CD4-positive, alpha-beta T cell (primary cell): Measurements from ENCODE around the gene CALN1. TPM values are rescaled to one million over a fixed set of nuclear protein-coding genes. Genes with fewer than 3 reads are reported as not detected.
"Not testable (repeated sequence)": the region's sequence is repeated elsewhere in the genome, so short reads cannot be mapped to it uniquely, and the experiment has no call there.

Experiments used
- ATAC-seq: fragments of 200-7000 bp; cut with Tn5 transposase; one replicate; pipeline ENCODE4 v1.10.0; 2022; ENCODE audit warnings: mild to moderate bottlenecking; ENCODE audit not compliant: poor library complexity
- CTCF ChIA-PET: fragments of 350-600 bp; sonication (Branson Sonifier 250); formaldehyde crosslinking; loops from one replicate; lab custom pipeline; 2021; ENCODE audit warnings: antibody characterized with exemption, inconsistent platforms; lab: Charles Lee
- POLR2A ChIA-PET: fragments of 350-600 bp; sonication (Branson Sonifier 250); formaldehyde crosslinking; loops from one replicate; lab custom pipeline; 2021; ENCODE audit warnings: antibody characterized with exemption, inconsistent platforms; lab: Charles Lee
- DNase-seq, 14 experiments: peaks; one replicate each; pipeline ENCODE4 v3.0.0-alpha.2; 2013 to 2020; ENCODE audit warnings: mixed read lengths in 2 of 14
- H3K27ac ChIP-seq, 2 donors: one replicate each; pipeline versions ENCODE4 v1.5.1 to v1.7.0; 2013; ENCODE audit warnings: low read length in 2 of 2, low read depth in 1 of 2, mild to moderate bottlenecking in 1 of 2
- H3K27me3 ChIP-seq, 2 experiments: 1 replicate in 1 of 2; 2 replicates in 1 of 2; pipeline versions ENCODE4 v1.6.1 to v1.7.0; 2013; ENCODE audit warnings: low read length in 2 of 2, control low read depth in 1 of 2, mild to moderate bottlenecking in 1 of 2, moderate library complexity in 1 of 2; ENCODE audit not compliant: insufficient read depth in 2 of 2, control insufficient read depth in 1 of 2
- H3K36me3 ChIP-seq: one replicate; pipeline ENCODE4 v1.6.1; 2013; ENCODE audit warnings: low read length, control low read depth; ENCODE audit not compliant: insufficient read depth
- H3K4me1 ChIP-seq: one replicate; pipeline ENCODE4 v1.6.1; 2013; ENCODE audit warnings: low read length, control low read depth; ENCODE audit not compliant: insufficient read depth
- H3K4me3 ChIP-seq: one replicate; pipeline ENCODE4 v1.5.1; 2013; ENCODE audit warnings: mild to moderate bottlenecking, low read length, moderate library complexity
- H3K9me3 ChIP-seq, 2 experiments: 1 replicate in 1 of 2; 2 replicates in 1 of 2; pipeline versions ENCODE4 v1.6.1 to v1.7.0; 2013; ENCODE audit warnings: low read length in 2 of 2, mild to moderate bottlenecking in 2 of 2, control low read depth in 1 of 2, moderate library complexity in 1 of 2; ENCODE audit not compliant: control insufficient read depth in 1 of 2, insufficient read depth in 1 of 2
- H3K27ac Mint-ChIP-seq: one replicate; pipeline ENCODE4 v1.8.0; 2020; ENCODE audit warnings: mixed read lengths
- H3K27me3 Mint-ChIP-seq: one replicate; pipeline ENCODE4 v1.8.0; 2021; ENCODE audit warnings: mixed read lengths
- H3K36me3 Mint-ChIP-seq: one replicate; pipeline ENCODE4 v1.8.0; 2021; ENCODE audit warnings: low read depth, mixed read lengths
- H3K4me1 Mint-ChIP-seq: one replicate; pipeline ENCODE4 v1.8.0; 2021; ENCODE audit warnings: low read depth, mixed read lengths
- H3K4me3 Mint-ChIP-seq: one replicate; pipeline ENCODE4 v1.8.0; 2020; ENCODE audit warnings: mild to moderate bottlenecking, mixed read lengths
- H3K9me3 Mint-ChIP-seq: one replicate; pipeline ENCODE4 v1.8.0; 2020; ENCODE audit warnings: mixed read lengths
- CTCF ChIP-seq: fragments of 200-600 bp; IDR thresholded peaks from one replicate; pipeline ENCODE4 v1.8.0; 2022; ENCODE audit warnings: antibody characterized with exemption, mild to moderate bottlenecking
- intact Hi-C, 2 experiments: fragments of 100-400 bp; cut with DNase I in 1 of 2; cut with micrococcal nuclease in 1 of 2; formaldehyde crosslinking; loops; one replicate each; pipeline versions ENCODE4 v1.15.1 to v1.9.0; 2023 to 2025; cut with DNase I, micrococcal nuclease
- total RNA-seq, 174 experiments: library from RNA in 2 of 174; stranded (reverse) in 2 of 174; gene quantifications; one replicate each; pipeline ENCODE4 v1.2.3 and lab custom pipeline; 2021 to 2026

The CALN1 gene
- total RNA-seq, 2 experiments from 2014 or later, result 0.06 TPM; not detected in 1

GRCh38 chr7:71935674-71936073 is 476.5 kb downstream of the CALN1 start:
- no peak overlapping the region for H3K27ac Mint-ChIP-seq
- no peak for DNase-seq
- Histone ChIP-seq H3K36me3 (no peaks in the 10 kb centered on the region), H3K4me3 (no peak overlapping the region), H3K9me3 (peaks cover 0 to 9% of the 10 kb centered on the region in 2 experiments), H3K4me1 (no peaks in the 10 kb centered on the region), H3K27ac (no peak overlapping the region), H3K27me3 (no peaks in the 10 kb centered on the region)
- no peaks in the 10 kb centered on the region for H3K4me1 Mint-ChIP-seq
- ChIA-PET CTCF (no interaction called here), POLR2A (no interaction called here)
- H3K4me3 Mint-ChIP-seq, result no peak overlapping the region
- no peak for ATAC-seq
- H3K36me3 Mint-ChIP-seq, result no peaks in the 10 kb centered on the region
- TF ChIP-seq CTCF, result no peak
- intact Hi-C loops, result no loop called here
- H3K9me3 Mint-ChIP-seq, result peaks cover 15% of the 10 kb centered on the region
- no peaks in the 10 kb centered on the region for H3K27me3 Mint-ChIP-seq

- no peak for ATAC-seq
Measured at GRCh38 chr7:71933426-71933825, 478.7 kb downstream of the CALN1 start.

GRCh38 chr7:71925663-71926062 is 486.5 kb downstream of the CALN1 start:
- H3K27me3 Mint-ChIP-seq, result no peaks in the 10 kb centered on the region
- POLR2A ChIA-PET, result no interaction called here
- TF ChIP-seq CTCF, result no peak
- intact Hi-C loops, result no loop called here
- peaks cover 3% of the 10 kb centered on the region for H3K9me3 Mint-ChIP-seq
- no peak overlapping the region for H3K27ac Mint-ChIP-seq
- no peaks in the 10 kb centered on the region for H3K36me3 Mint-ChIP-seq
- ATAC-seq, result no peak
- Histone ChIP-seq H3K27ac (no peak overlapping the region), H3K27me3 (no peaks in the 10 kb centered on the region), H3K9me3 (peaks cover 15 to 28% of the 10 kb centered on the region in 2 experiments), H3K4me3 (no peak overlapping the region), H3K36me3 (no peaks in the 10 kb centered on the region), H3K4me1 (no peaks in the 10 kb centered on the region)
- H3K4me1 Mint-ChIP-seq, result no peaks in the 10 kb centered on the region
- CTCF ChIA-PET, result no interaction called here
- no peak for DNase-seq
- H3K4me3 Mint-ChIP-seq, result no peak overlapping the region

More at GRCh38 chr7:71933426-71933825, 478.7 kb downstream of the CALN1 start:
- POLR2A ChIA-PET, result no interaction called here
- no peak for DNase-seq
- H3K36me3 Mint-ChIP-seq, result no peaks in the 10 kb centered on the region
- intact Hi-C loops, result no loop called here
- Histone ChIP-seq H3K36me3 (no peaks in the 10 kb centered on the region), H3K4me1 (no peaks in the 10 kb centered on the region), H3K4me3 (no peak overlapping the region), H3K27me3 (no peaks in the 10 kb centered on the region), H3K9me3 (peaks cover under 1 to 11% of the 10 kb centered on the region in 2 experiments), H3K27ac (no peak overlapping the region)
- H3K27ac Mint-ChIP-seq, result no peak overlapping the region
- no peak overlapping the region for H3K4me3 Mint-ChIP-seq
- TF ChIP-seq CTCF, result no peak
- peaks cover 15% of the 10 kb centered on the region for H3K9me3 Mint-ChIP-seq
- CTCF ChIA-PET, result no interaction called here
- H3K4me1 Mint-ChIP-seq, result no peaks in the 10 kb centered on the region
- H3K27me3 Mint-ChIP-seq, result no peaks in the 10 kb centered on the region

- H3K9me3 ChIP-seq, H3K36me3 Mint-ChIP-seq, H3K27me3 ChIP-seq, H3K4me3 Mint-ChIP-seq, intact Hi-C loops, CTCF ChIA-PET, H3K4me1 ChIP-seq, POLR2A ChIA-PET, H3K4me1 Mint-ChIP-seq, H3K27me3 Mint-ChIP-seq, H3K27ac Mint-ChIP-seq, ATAC-seq, H3K27ac ChIP-seq, H3K4me3 ChIP-seq, DNase-seq, H3K36me3 ChIP-seq: not testable (repeated sequence)
- H3K9me3 Mint-ChIP-seq, result peaks cover 12% of the 10 kb centered on the region
Measured at GRCh38 chr7:71914204-71914603, 497.9 kb downstream of the CALN1 start.
